Fibroblast of pulmonary artery (primary cell): ENCODE results near the gene LDAH.

Source experiments
- DNase-seq: peaks from one replicate; pipeline ENCODE4 v3.0.0-alpha.2; 2010; ENCODE audit warnings: low read depth
- H3K4me3 ChIP-seq: replicated peaks from 2 replicates; pipeline ENCODE4 v1.5.1; 2011; ENCODE audit warnings: low read depth, mild to moderate bottlenecking, control low read depth, low read length, moderate library complexity
- TF ChIP-seq, protein P1 (sequence below): IDR thresholded peaks from 2 replicates; pipeline ENCODE4 v1.5.1; 2011; ENCODE audit warnings: mild to moderate bottlenecking, control low read depth, low read length, inconsistent platforms; ENCODE audit errors: missing control alignments

LDAH gene

GRCh38 chr2:20668451-20668850 is 154.4 kb downstream of the LDAH start:
- no peak overlapping the region for H3K4me3 ChIP-seq
- TF ChIP-seq, protein P1, sequence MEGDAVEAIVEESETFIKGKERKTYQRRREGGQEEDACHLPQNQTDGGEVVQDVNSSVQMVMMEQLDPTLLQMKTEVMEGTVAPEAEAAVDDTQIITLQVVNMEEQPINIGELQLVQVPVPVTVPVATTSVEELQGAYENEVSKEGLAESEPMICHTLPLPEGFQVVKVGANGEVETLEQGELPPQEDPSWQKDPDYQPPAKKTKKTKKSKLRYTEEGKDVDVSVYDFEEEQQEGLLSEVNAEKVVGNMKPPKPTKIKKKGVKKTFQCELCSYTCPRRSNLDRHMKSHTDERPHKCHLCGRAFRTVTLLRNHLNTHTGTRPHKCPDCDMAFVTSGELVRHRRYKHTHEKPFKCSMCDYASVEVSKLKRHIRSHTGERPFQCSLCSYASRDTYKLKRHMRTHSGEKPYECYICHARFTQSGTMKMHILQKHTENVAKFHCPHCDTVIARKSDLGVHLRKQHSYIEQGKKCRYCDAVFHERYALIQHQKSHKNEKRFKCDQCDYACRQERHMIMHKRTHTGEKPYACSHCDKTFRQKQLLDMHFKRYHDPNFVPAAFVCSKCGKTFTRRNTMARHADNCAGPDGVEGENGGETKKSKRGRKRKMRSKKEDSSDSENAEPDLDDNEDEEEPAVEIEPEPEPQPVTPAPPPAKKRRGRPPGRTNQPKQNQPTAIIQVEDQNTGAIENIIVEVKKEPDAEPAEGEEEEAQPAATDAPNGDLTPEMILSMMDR = no peak
- DNase-seq = no peak

GRCh38 chr2:20667531-20668401 is 155.1 kb downstream of the LDAH start:
- DNase-seq = no peak
- TF ChIP-seq, protein P1 = no peak
- peak overlapping the region; percentile 25 for H3K4me3 ChIP-seq

- DNase-seq = no peak
- TF ChIP-seq, protein P1 = no peak
- H3K4me3 ChIP-seq = peak overlapping the region; percentile 25
These were observed 155.8 kb downstream of the LDAH start for GRCh38 chr2:20667151-20667530.

GRCh38 chr2:20666304-20667150 is 156.4 kb downstream of the LDAH start, which contains the start of gene GDF7:
GDF7 (plus strand) TSS chr2:20667144; CDS start chr2:20667240, 96 bp downstream.
- TF ChIP-seq, protein P1 = no peak
- H3K4me3 ChIP-seq = peak within 1 kb of the TSS; percentile 29
- no peak for DNase-seq

- no peak for DNase-seq
- H3K4me3 ChIP-seq = peak overlapping the region; percentile 19
- TF ChIP-seq, protein P1 = no peak
These were observed 156.9 kb downstream of the LDAH start for GRCh38 chr2:20666005-20666303.

DNA sequence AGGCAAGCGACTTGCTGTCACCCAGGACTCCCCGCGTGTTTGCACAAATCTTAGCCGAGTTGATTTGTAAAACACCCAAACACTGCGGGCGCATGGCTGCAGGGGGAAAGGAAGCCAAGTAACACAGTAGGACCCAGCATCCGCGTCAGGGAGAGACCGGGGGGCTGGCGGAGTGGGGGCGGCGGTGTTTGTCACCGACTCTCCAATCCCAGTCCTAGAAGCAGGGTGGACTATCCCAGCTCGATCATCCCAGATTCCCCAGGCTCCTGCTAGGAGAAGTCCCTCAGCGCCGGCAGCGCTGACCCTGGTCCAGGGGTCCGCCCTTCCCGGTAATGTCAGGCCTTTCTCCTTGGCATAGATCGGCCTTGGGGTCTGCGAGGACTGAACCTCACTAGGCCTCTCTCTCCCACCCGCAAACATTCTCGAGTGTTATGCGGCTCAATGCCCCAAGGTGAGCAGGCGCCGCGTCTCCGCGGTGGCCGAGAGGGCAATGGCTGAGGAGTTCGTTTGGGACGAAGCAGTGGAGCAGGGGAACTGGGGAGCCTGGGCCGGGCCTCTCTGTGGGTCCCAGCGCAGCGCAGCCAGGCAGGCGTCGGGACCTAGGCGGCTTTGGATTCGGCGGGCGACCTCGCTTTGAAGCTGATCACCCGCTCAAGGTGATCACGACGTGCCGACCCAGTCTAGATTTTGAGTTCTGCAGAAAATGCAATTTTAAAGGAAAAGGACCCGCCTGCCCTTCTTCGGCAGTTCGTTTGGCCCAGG is 157.5 kb downstream of the LDAH start:
- DNase-seq = no peak
- TF ChIP-seq, protein P1 = no peak
- H3K4me3 ChIP-seq = no peak overlapping the region
